Lung (tissue), 12 donors: ENCODE results near the gene ETV4. TPM values are rescaled to one million over a fixed set of nuclear protein-coding genes. Genes with fewer than 3 reads are reported as not detected.
"Not testable (repeated sequence)": the region's sequence is repeated elsewhere in the genome, so short reads cannot be mapped to it uniquely, and the experiment has no call there.

Experiments
- ATAC-seq: fragments of 200-7000 bp; cut with Tn5 transposase; one replicate; pipeline ENCODE4 v1.9.1; 2020; ENCODE audit warnings: moderate number of reproducible peaks; ENCODE audit not compliant: insufficient read depth, low FRiP score
- DNase-seq, 3 donors: peaks; one replicate each; pipeline ENCODE4 v3.0.0-alpha.2; 2013 to 2017
- H3K27ac ChIP-seq, 2 donors: one replicate each; pipeline ENCODE4 v1.5.1; 2013; ENCODE audit warnings: mild to moderate bottlenecking in 2 of 2, moderate library complexity in 2 of 2, control low read depth in 1 of 2, inconsistent platforms in 1 of 2, low read depth in 1 of 2, low read length in 1 of 2
- H3K27me3 ChIP-seq, 3 donors: one replicate each; pipeline ENCODE4 v1.5.1; 2013; ENCODE audit warnings: low read length in 2 of 3; ENCODE audit not compliant: control insufficient read depth in 3 of 3, insufficient read depth in 3 of 3
- H3K36me3 ChIP-seq, 4 donors: one replicate each; pipeline ENCODE4 v1.5.1; 2013; ENCODE audit warnings: low read length in 4 of 4, mild to moderate bottlenecking in 1 of 4, moderate library complexity in 1 of 4; ENCODE audit not compliant: control insufficient read depth in 4 of 4, insufficient read depth in 4 of 4
- H3K4me1 ChIP-seq, 5 donors: one replicate each; pipeline ENCODE4 v1.5.1; 2013; ENCODE audit warnings: low read length in 5 of 5, mild to moderate bottlenecking in 2 of 5, moderate library complexity in 1 of 5; ENCODE audit not compliant: control insufficient read depth in 5 of 5, insufficient read depth in 5 of 5
- H3K4me3 ChIP-seq: one replicate; pipeline ENCODE4 v1.5.1; 2013; ENCODE audit warnings: mild to moderate bottlenecking, control low read depth, moderate library complexity
- H3K9ac ChIP-seq, 2 donors: one replicate each; pipeline ENCODE4 v1.5.1; 2013; ENCODE audit warnings: low read length in 2 of 2, control low read depth in 1 of 2; ENCODE audit not compliant: insufficient read depth in 1 of 2
- H3K9me3 ChIP-seq, 4 donors: one replicate each; pipeline ENCODE4 v1.5.1; 2013; ENCODE audit warnings: low read length in 3 of 4, mild to moderate bottlenecking in 1 of 4, moderate library complexity in 1 of 4; ENCODE audit not compliant: control insufficient read depth in 4 of 4, insufficient read depth in 3 of 4
- CTCF ChIP-seq: IDR thresholded peaks from 2 replicates; pipeline ENCODE4 v1.5.1; 2012; ENCODE audit warnings: mild to moderate bottlenecking; ENCODE audit errors: control extremely low read depth, extremely low read depth
- WGBS, 2 donors: extraction: QIAGEN DNeasy Blood & Tissue Kit; methylation state at CpG; one replicate each; pipeline ENCODE4 v1.1.7; 2013; 5-methylcytosine and 5-hydroxymethylcytosine counted together
- polyA plus RNA-seq, 2 donors: library from polyadenylated mRNA; stranded (reverse); fragments of 200-250 nt; gene quantifications; one replicate each; pipeline ENCODE4 v1.2.1, GENCODE V29; 2013
- total RNA-seq, 2 donors: library from RNA; depleted of rRNA in 1 of 2; stranded (reverse); fragments of >200 nt in 1 of 2; gene quantifications; one replicate each; pipeline ENCODE4 v1.2.1, GENCODE V29; 2014 to 2021
- donor health status: control.
- donor health status: control.
- donor health status: Bipolar disorder and iron deficiency.
- donor health status: healthy.
- donor health status: DM: yes; HTN: yes; CAD: no.

ETV4 gene
- total and polyA plus RNA-seq, 4 donors, result 0.54 to 6.9 (median 3.3) TPM

GRCh38 chr17:43509440-43509839 is 36.7 kb downstream of the ETV4 start:
- not testable (repeated sequence) for DNase-seq, H3K27me3 ChIP-seq, H3K27ac ChIP-seq, H3K4me3 ChIP-seq, ATAC-seq, H3K4me1 ChIP-seq, H3K9me3 ChIP-seq, H3K9ac ChIP-seq
- H3K36me3 ChIP-seq, result peaks cover 42 to 52% (median 48%) of the 10 kb centered on the region in 4 donors
- 96 to 99% methylated on average over 7 of the region's 7 CpGs for WGBS, 2 donors

GRCh38 chr17:43490621-43491020 is 55.5 kb downstream of the ETV4 start:
- no peak for TF ChIP-seq CTCF
- H3K36me3 ChIP-seq, result peaks cover 31 to 51% (median 39%) of the 10 kb centered on the region in 4 donors
- DNase-seq, result no peak

GRCh38 chr17:43483674-43484551 is 62.2 kb downstream of the ETV4 start, which contains the start of gene DHX8:
TSS of gene DHX8 (plus strand) at chr17:43483975. CDS start at chr17:43484038, 63 bp downstream.
- Histone ChIP-seq H3K27ac (peak within 1 kb of the TSS; percentile 77 to 87), H3K36me3 (peaks cover 0 to 3% (median 0%) of the 10 kb centered on the region in 4 donors), H3K4me3 (peak within 1 kb of the TSS; percentile 71), H3K9me3 (no peaks in the 10 kb centered on the region), H3K9ac (peak within 1 kb of the TSS; percentile 57 to 94), H3K4me1 (peaks cover 5 to 18% (median 6%) of the 10 kb centered on the region in 5 donors), H3K27me3 (no peaks in the 10 kb centered on the region)
- DNase-seq, result peak; percentile 99
- ATAC-seq, result peak; percentile 97
- WGBS, 2 donors, result 0 to 1% methylated on average over 51 of the region's 51 CpGs
- TF ChIP-seq CTCF, result peak; percentile 100

More at GRCh38 chr17:43490621-43491020, 55.5 kb downstream of the ETV4 start:
- Histone ChIP-seq H3K9ac (no peak overlapping the region), H3K27me3 (no peaks in the 10 kb centered on the region), H3K4me1 (peaks cover 0 to under 1% (median 0%) of the 10 kb centered on the region in 5 donors), H3K9me3 (no peaks in the 10 kb centered on the region), H3K4me3 (no peak overlapping the region), H3K27ac (no peak overlapping the region)
- ATAC-seq, result no peak
- WGBS, 2 donors, result 86 to 91% methylated on average over 5 of the region's 5 CpGs
